C4-2B (cell line): ENCODE results near the gene SLC8A2.

Experiments used
- H3K27ac ChIP-seq: fragments of 450-650 bp; 2 replicates; pipeline ENCODE4 v1.5.1; 2017
- CTCF ChIP-seq: fragments of 450-650 bp; conservative IDR thresholded peaks from 2 replicates; pipeline ENCODE4 v1.5.1; 2017; ENCODE audit warnings: mild to moderate bottlenecking
- ZFX ChIP-seq: fragments of 450-650 bp; IDR thresholded peaks from 2 replicates; pipeline ENCODE4 v1.6.1; 2017

The SLC8A2 gene

GRCh38 chr19:47495478-47496372, 24.0 kb upstream of the SLC8A2 start:
- TF ChIP-seq ZFX (no peak), CTCF (no peak)
- H3K27ac ChIP-seq: no peak overlapping the region

- no peak for TF ChIP-seq ZFX
- no peak for TF ChIP-seq CTCF
- no peak overlapping the region for H3K27ac ChIP-seq
Observed at GRCh38 chr19:47494729-47495128, 23.0 kb upstream of the SLC8A2 start.

- TF ChIP-seq ZFX (no peak), CTCF (no peak)
- no peak overlapping the region for H3K27ac ChIP-seq
Observed at GRCh38 chr19:47494211-47494547, 22.5 kb upstream of the SLC8A2 start.

GRCh38 chr19:47493378-47494210, 21.9 kb upstream of the SLC8A2 start:
- no peak overlapping the region for H3K27ac ChIP-seq
- TF ChIP-seq CTCF: no peak
- no peak for TF ChIP-seq ZFX

- no peak overlapping the region for H3K27ac ChIP-seq
- TF ChIP-seq ZFX (no peak), CTCF (no peak)
Observed at GRCh38 chr19:47492571-47493377, 21.1 kb upstream of the SLC8A2 start.

- no peak overlapping the region for H3K27ac ChIP-seq
- TF ChIP-seq CTCF (no peak), ZFX (no peak)
Observed at GRCh38 chr19:47492137-47492533, 20.4 kb upstream of the SLC8A2 start.
